ENCODE data around the gene PID1.
"Not testable (repeated sequence)": the region's sequence is repeated elsewhere in the genome, so short reads cannot be mapped to it uniquely, and the experiment has no call there.

Gene PID1

GRCh38 chr2:229104025-229104424 is 167.1 kb downstream of the PID1 start:
- no peak for DNase-seq

- no peak for DNase-seq
These were observed 169.8 kb downstream of the PID1 start for GRCh38 chr2:229101314-229101713.

GRCh38 chr2:229099231-229099630 is 171.9 kb downstream of the PID1 start:
- DNase-seq = no peak

- no peak for DNase-seq
These were observed 172.3 kb downstream of the PID1 start for GRCh38 chr2:229098801-229099200.

- DNase-seq = no peak
These were observed 174.5 kb downstream of the PID1 start for GRCh38 chr2:229096409-229097066.

- no peak for DNase-seq
These were observed 175.6 kb downstream of the PID1 start for GRCh38 chr2:229095472-229095871.

GRCh38 chr2:229090225-229090624 is 180.9 kb downstream of the PID1 start:
- DNase-seq = no peak

- no peak for DNase-seq
These were observed 181.3 kb downstream of the PID1 start for GRCh38 chr2:229089776-229090175.

- no peak for DNase-seq
These were observed 182.0 kb downstream of the PID1 start for GRCh38 chr2:229088966-229089700.

GRCh38 chr2:229088517-229088913 is 182.6 kb downstream of the PID1 start:
- DNase-seq = no peak

GRCh38 chr2:229087843-229088516 is 183.1 kb downstream of the PID1 start:
- DNase-seq = no peak

GRCh38 chr2:229087267-229087666 is 183.8 kb downstream of the PID1 start:
- DNase-seq = no peak

GRCh38 chr2:229085439-229085838 is 185.6 kb downstream of the PID1 start:
- no peak for DNase-seq

GRCh38 chr2:229084447-229084846 is 186.6 kb downstream of the PID1 start:
- DNase-seq = no peak

GRCh38 chr2:229083606-229084340 is 187.3 kb downstream of the PID1 start:
- DNase-seq = no peak

GRCh38 chr2:229081411-229081810 is 189.7 kb downstream of the PID1 start:
- no peak for DNase-seq

GRCh38 chr2:229080172-229080571 is 190.9 kb downstream of the PID1 start:
- DNase-seq = no peak

GRCh38 chr2:229076886-229077285 is 194.2 kb downstream of the PID1 start:
- not testable (repeated sequence) for DNase-seq

- DNase-seq = no peak
These were observed 197.2 kb downstream of the PID1 start for GRCh38 chr2:229073935-229074334.

- no peak for DNase-seq
These were observed 199.7 kb downstream of the PID1 start for GRCh38 chr2:229071292-229071976.

- DNase-seq = no peak
These were observed 204.9 kb downstream of the PID1 start for GRCh38 chr2:229066121-229066715.

GRCh38 chr2:229064749-229065148 is 206.3 kb downstream of the PID1 start:
- DNase-seq = no peak

Measured in stimulated activated CD4-positive, alpha-beta T cell treated with anti-CD3 and anti-CD28 coated beads, Interleukin-12 subunit alpha, Interleukin-12 subunit beta, amount 100 ng/mL, for 4 hours (primary cell).